Measurements from ENCODE around the gene TP53I13. TPM values are rescaled to one million over a fixed set of nuclear protein-coding genes. Genes with fewer than 3 reads are reported as not detected.

Gene TP53I13
- total and polyA plus RNA-seq, 2 of the 13 experiments (the other 11 are each of a cell fraction or from before 2014, with no cell fraction given), result 16.9 to 25.7 TPM

- TF ChIP-seq ARID5B (CRISPR knock-in tag; IDR thresholded peaks at IDR 0.05) (no peak), ZBTB4 (CRISPR knock-in tag; IDR thresholded peaks at IDR 0.05; ENCODE audit: borderline replicate concordance) (0 out of 2 replicates have a peak, but pooled peaks have one; percentile 47), ZNF547 (CRISPR knock-in tag; IDR thresholded peaks at IDR 0.05) (no peak), ZNF644 (CRISPR knock-in tag; IDR thresholded peaks at IDR 0.05; ENCODE audit: low read depth) (no peak), KLF9 (CRISPR knock-in tag; IDR thresholded peaks at IDR 0.05; ENCODE audit: low read depth) (no peak), RORA (CRISPR knock-in tag; IDR thresholded peaks at IDR 0.05) (no peak), ZNF234 (CRISPR knock-in tag; conservative IDR thresholded peaks at IDR 0.05) (no peak), ZNF704 (CRISPR knock-in tag; IDR thresholded peaks at IDR 0.05; ENCODE audit: borderline replicate concordance) (no peak), SMAD3 (CRISPR knock-in tag; IDR thresholded peaks at IDR 0.05) (no peak), TFDP1 (CRISPR knock-in tag; IDR thresholded peaks at IDR 0.05; ENCODE audit: borderline replicate concordance) (no peak), ZNF605 (CRISPR knock-in tag; IDR thresholded peaks at IDR 0.05) (no peak), ZFP91 (CRISPR knock-in tag; IDR thresholded peaks at IDR 0.05; ENCODE audit: borderline replicate concordance) (peak; percentile 24; the same call in 1 of the 2 replicates), CSRNP2 (CRISPR knock-in tag; conservative IDR thresholded peaks at IDR 0.05; ENCODE audit: low read depth) (no peak), ZNF615 (CRISPR knock-in tag; IDR thresholded peaks at IDR 0.05; ENCODE audit: borderline replicate concordance) (no peak), ZMYM2 (CRISPR knock-in tag; IDR thresholded peaks at IDR 0.05) (no peak)
These were observed at the start of gene TP53I13 (continued) for GRCh38 chr17:29568331-29569244.

Data from HepG2 (cell line).